ENCODE data around the gene TSSK6.

GRCh38 chr19:19491321-19492025 is 23.9 kb downstream of the TSSK6 start:
- TF ChIP-seq CTCF (IDR thresholded peaks at IDR 0.05) (no peak), POLR2A (IDR thresholded peaks at IDR 0.05) (no peak)

Measured in testis (tissue), 2 donors.